ENCODE measurements around the gene JARID2.

Gene JARID2

DNA sequence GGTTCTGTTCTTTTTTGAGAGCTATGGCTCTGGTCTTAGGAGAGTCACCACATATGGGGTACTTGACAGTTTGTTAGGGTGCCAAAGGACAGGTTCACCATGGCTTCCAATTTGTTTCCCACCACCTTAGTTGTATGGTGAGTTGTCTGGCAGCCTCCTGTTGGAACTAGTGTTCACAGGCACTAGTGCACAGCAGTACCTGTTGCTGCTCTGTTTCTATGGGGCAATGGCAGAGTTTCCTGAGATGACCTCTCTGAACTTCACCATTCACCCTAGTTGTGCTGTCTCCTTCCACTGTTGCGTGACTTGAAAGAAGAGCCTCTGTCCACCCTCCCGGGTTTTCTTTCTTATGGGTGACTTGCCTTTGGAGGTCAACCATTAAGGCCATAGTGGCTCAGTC, 129.1 kb downstream of the JARID2 start:
- H3K27me3 ChIP-seq (ENCODE audit: insufficient read depth, poor library complexity, severe bottlenecking) = no peaks in the 10 kb centered on the region
- no peak overlapping the region for H3K27ac ChIP-seq (ENCODE audit: poor library complexity, severe bottlenecking)
- H3K4me3 ChIP-seq (ENCODE audit: severe bottlenecking) = no peak overlapping the region
- ATAC-seq (ENCODE audit: low read depth) (no peak), DNase-seq (ENCODE audit: low spot score) (no peak)
- no peaks in the 10 kb centered on the region for H3K9me3 ChIP-seq (ENCODE audit: severe bottlenecking)
- H3K4me1 ChIP-seq (ENCODE audit: insufficient read depth, poor library complexity, severe bottlenecking) = peaks cover 9% of the 10 kb centered on the region
- TF ChIP-seq, protein P1, sequence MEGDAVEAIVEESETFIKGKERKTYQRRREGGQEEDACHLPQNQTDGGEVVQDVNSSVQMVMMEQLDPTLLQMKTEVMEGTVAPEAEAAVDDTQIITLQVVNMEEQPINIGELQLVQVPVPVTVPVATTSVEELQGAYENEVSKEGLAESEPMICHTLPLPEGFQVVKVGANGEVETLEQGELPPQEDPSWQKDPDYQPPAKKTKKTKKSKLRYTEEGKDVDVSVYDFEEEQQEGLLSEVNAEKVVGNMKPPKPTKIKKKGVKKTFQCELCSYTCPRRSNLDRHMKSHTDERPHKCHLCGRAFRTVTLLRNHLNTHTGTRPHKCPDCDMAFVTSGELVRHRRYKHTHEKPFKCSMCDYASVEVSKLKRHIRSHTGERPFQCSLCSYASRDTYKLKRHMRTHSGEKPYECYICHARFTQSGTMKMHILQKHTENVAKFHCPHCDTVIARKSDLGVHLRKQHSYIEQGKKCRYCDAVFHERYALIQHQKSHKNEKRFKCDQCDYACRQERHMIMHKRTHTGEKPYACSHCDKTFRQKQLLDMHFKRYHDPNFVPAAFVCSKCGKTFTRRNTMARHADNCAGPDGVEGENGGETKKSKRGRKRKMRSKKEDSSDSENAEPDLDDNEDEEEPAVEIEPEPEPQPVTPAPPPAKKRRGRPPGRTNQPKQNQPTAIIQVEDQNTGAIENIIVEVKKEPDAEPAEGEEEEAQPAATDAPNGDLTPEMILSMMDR (IDR thresholded peaks at IDR 0.05; ENCODE audit: poor library complexity, severe bottlenecking) = no peak
- no peaks in the 10 kb centered on the region for H3K36me3 ChIP-seq (ENCODE audit: low read depth)

DNA sequence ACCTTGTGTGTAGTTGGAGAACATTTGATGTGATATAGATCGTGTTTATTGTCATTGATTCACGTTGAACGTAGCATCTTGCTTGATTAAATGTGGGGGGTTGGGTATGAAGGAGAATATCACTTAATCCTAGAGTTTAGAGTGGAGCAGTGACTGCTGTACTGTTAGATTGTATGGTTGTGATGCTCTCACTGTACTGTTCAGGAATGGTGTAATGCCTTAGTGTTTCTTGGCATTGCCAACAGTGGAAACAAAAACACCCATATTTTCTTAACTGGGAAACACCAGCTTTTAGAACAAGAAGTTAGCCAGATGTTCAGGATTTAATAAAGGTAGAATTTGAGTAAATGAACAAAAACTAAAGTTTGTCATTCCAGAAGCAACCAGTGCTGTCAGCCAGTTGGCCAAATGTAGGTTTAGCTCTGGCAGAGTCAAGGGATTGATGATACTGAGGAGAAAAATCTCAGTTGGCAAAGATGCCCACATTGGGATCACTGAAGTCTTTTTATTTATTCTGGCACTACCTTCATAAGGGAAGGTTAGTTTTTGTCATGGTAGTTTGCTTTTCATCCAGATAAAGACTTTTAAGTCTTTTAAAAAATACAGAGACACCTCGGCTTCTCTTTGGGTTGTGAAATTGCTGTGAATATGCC, 129.9 kb downstream of the JARID2 start:
- no peak for ATAC-seq (ENCODE audit: low read depth)
- H3K36me3 ChIP-seq (ENCODE audit: low read depth) = no peaks in the 10 kb centered on the region
- H3K4me3 ChIP-seq (ENCODE audit: severe bottlenecking) = no peak overlapping the region
- TF ChIP-seq, protein P1 (IDR thresholded peaks at IDR 0.05; ENCODE audit: poor library complexity, severe bottlenecking) = no peak
- no peaks in the 10 kb centered on the region for H3K9me3 ChIP-seq (ENCODE audit: severe bottlenecking)
- peaks cover 4% of the 10 kb centered on the region for H3K4me1 ChIP-seq (ENCODE audit: insufficient read depth, poor library complexity, severe bottlenecking)
- H3K27ac ChIP-seq (ENCODE audit: poor library complexity, severe bottlenecking) = no peak overlapping the region
- DNase-seq (ENCODE audit: low spot score) = no peak
- H3K27me3 ChIP-seq (ENCODE audit: insufficient read depth, poor library complexity, severe bottlenecking) = no peaks in the 10 kb centered on the region

DNA sequence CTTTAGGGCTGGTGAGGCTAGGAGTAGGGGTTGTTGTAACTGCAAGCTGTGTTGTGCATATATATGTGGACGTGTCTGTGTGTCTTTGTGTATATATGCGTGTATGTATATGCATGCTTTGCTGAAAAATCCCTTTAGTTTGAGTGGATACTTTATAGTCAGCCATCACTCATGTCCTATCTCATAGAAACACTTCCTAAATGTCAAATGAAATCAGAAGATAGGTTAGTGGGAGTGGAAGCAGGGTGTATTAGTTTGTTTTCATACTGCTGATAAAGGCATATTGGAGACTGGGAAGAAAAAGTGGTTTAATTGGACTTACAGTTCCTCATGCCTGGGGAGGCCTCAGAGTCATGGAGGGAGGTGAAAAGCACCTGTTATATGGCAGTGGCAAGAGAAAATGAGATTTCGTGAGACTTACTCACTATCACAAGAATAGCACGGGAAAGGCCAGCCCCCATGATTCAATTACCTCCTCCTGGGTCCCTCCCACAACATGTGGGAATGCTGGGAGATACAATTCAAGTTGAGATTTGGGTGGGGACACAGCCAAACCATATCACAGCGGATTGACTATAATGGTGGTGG, 131.1 kb downstream of the JARID2 start:
- Histone ChIP-seq H3K27me3 (ENCODE audit: insufficient read depth, poor library complexity, severe bottlenecking) (no peaks in the 10 kb centered on the region), H3K4me1 (ENCODE audit: insufficient read depth, poor library complexity, severe bottlenecking) (no peaks in the 10 kb centered on the region), H3K9me3 (ENCODE audit: severe bottlenecking) (no peaks in the 10 kb centered on the region), H3K36me3 (ENCODE audit: low read depth) (no peaks in the 10 kb centered on the region), H3K4me3 (ENCODE audit: severe bottlenecking) (no peak overlapping the region), H3K27ac (ENCODE audit: poor library complexity, severe bottlenecking) (no peak overlapping the region)
- DNase-seq (ENCODE audit: low spot score) (no peak), ATAC-seq (ENCODE audit: low read depth) (no peak)
- TF ChIP-seq, protein P1 (IDR thresholded peaks at IDR 0.05; ENCODE audit: poor library complexity, severe bottlenecking) = no peak

DNA sequence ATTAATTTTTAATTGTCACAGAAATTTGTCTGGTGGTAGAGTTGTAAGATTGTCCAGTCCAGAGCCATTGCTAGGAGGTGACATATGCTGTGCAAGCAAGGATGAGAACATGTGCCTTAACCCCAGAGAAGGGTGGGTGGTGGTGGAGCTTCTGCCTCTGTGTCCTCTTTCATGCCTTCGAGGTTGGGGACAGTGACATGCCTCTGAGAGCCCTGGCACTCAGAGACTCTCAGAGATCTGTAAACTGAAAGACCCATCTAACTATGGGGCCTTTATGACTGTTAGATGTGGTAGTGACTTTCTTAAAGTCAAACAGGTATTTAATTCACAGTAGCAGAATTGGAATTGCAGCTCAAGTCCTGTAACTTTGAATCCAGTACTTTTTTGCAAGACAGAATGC, 132.4 kb downstream of the JARID2 start:
- TF ChIP-seq, protein P1 (IDR thresholded peaks at IDR 0.05; ENCODE audit: poor library complexity, severe bottlenecking) = no peak
- Histone ChIP-seq H3K27ac (ENCODE audit: poor library complexity, severe bottlenecking) (no peak overlapping the region), H3K9me3 (ENCODE audit: severe bottlenecking) (no peaks in the 10 kb centered on the region), H3K36me3 (ENCODE audit: low read depth) (no peaks in the 10 kb centered on the region), H3K27me3 (ENCODE audit: insufficient read depth, poor library complexity, severe bottlenecking) (no peaks in the 10 kb centered on the region), H3K4me3 (ENCODE audit: severe bottlenecking) (no peak overlapping the region), H3K4me1 (ENCODE audit: insufficient read depth, poor library complexity, severe bottlenecking) (no peaks in the 10 kb centered on the region)
- no peak for DNase-seq (ENCODE audit: low spot score)
- no peak for ATAC-seq (ENCODE audit: low read depth)

DNA sequence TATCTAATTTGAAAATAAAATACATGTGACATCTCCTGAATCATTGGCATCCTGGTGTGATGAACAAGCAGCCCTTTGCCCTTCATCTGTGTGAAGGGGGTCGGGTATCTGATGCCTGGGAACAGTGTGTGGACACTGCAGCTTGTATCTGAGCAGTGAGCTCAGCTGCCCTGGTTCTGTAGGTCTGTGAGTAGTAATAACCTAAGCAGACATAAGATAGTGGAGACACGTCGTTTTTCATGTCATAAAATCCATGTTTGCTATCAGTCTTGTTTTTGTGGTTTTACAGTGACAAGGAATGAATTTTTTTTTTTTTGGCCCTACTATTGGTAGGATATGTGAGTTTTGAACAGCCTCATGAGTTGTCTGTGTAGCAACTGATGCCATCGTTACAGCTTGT, 133.0 kb downstream of the JARID2 start:
- Histone ChIP-seq H3K4me1 (ENCODE audit: insufficient read depth, poor library complexity, severe bottlenecking) (no peaks in the 10 kb centered on the region), H3K9me3 (ENCODE audit: severe bottlenecking) (no peaks in the 10 kb centered on the region), H3K36me3 (ENCODE audit: low read depth) (no peaks in the 10 kb centered on the region), H3K27me3 (ENCODE audit: insufficient read depth, poor library complexity, severe bottlenecking) (no peaks in the 10 kb centered on the region), H3K4me3 (ENCODE audit: severe bottlenecking) (no peak overlapping the region), H3K27ac (ENCODE audit: poor library complexity, severe bottlenecking) (no peak overlapping the region)
- ATAC-seq (ENCODE audit: low read depth) (no peak), DNase-seq (ENCODE audit: low spot score) (no peak)
- TF ChIP-seq, protein P1 (IDR thresholded peaks at IDR 0.05; ENCODE audit: poor library complexity, severe bottlenecking) = no peak
